ENCODE data around the gene PRKAG3. TPM values are rescaled to one million over a fixed set of nuclear protein-coding genes. Genes with fewer than 3 reads are reported as not detected.

Gene PRKAG3
- total RNA-seq, 1 experiment from 2014 or later, result not detected

DNA sequence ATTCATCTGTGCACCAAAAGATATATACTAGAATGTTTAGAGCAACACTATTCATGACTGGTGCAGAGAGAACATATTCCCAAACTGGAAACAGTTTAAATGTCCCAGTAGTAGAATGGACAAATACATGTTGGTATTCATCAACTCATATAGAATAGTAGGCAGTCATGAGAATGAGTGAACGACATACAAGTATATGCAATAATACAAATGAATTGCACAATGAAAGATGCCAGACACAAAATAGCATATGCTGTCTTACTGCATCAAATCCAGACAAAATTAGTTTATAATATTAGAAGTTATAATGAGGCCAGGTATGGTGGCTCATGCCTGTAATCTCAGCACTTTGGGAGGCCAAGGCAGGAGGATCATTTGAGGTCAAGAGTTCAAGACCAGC, 8.3 kb upstream of the PRKAG3 start:
- DNase-seq (ENCODE audit: low spot score), result no peak

GRCh38 chr2:218839430-218839829, 7.8 kb upstream of the PRKAG3 start:
- DNase-seq (ENCODE audit: low spot score), result no peak

GRCh38 chr2:218837495-218837894, 5.9 kb upstream of the PRKAG3 start:
- DNase-seq (ENCODE audit: low spot score), result no peak

GRCh38 chr2:218834685-218835084, 3.1 kb upstream of the PRKAG3 start:
- no peak for DNase-seq (ENCODE audit: low spot score)

DNA sequence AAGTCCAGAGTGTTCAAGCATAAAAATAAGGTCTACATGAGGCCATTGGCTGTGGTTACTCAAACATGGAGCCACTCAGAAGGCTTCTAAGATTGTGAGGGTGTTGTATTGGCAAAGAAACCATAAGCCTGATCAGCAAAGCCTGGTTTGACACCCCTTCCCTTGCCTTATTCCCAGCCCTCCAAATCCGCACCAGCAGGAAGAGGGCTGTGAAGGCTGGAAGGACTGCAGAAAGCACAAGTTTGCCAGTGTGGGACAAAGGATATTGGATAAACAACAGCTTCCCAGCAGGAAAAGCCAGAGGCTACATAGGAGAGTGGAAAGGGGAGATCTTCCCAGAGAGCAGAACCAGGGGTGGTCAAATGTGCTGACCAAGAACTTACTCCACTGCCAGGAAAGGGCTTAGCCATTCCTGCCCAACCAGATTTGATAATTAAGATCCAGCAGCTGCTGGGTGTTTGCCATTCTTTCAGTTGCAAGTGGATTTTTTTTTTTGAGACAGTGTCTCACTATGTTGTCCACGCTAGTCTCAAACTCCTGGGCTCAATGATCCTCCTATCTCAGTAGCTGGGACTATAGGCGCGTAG, 1.5 kb upstream of the PRKAG3 start:
- DNase-seq (ENCODE audit: low spot score), result no peak

DNA sequence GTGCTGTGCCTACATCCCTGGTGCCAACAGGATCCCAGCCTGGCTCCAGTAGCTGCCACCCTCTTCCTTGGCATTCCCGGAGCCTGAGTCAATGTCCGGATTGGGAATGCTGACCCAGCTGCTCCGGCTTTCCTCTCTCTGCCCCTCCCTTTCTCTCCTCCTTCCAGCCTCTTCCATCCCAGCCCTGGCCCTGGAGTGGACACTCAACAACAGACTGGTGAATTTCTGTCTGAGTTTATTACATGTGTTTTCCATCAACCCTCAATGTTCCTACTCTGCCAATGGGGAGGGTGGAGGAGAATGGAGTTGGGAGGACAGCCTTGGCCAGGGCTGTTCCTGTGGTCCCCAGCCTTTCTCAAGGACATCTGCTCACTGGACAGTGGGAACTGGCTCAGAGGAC, 917 bp upstream of the PRKAG3 start:
- DNase-seq (ENCODE audit: low spot score), result no peak

DNA sequence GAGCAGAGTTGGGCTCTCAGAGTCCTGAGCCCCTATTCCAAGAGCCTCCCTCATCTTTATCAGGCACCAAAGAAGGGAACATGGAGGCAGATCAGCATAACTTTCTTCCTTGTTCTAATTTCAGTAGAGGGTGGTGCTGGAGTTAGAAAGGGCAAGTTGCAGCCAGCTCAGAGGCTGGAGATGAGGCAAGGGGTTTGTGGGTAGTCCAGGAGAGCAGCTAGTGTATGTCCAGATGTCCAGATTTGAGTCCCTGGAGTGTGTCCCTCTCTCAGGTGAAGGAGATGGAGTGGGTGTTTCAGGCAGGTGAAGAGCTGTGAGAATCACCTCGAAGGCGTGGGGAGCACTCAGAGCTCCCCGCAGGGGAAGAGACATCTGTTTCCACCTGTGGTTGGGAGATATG, 478 bp upstream of the PRKAG3 start:
- no peak for DNase-seq (ENCODE audit: low spot score)

DNA sequence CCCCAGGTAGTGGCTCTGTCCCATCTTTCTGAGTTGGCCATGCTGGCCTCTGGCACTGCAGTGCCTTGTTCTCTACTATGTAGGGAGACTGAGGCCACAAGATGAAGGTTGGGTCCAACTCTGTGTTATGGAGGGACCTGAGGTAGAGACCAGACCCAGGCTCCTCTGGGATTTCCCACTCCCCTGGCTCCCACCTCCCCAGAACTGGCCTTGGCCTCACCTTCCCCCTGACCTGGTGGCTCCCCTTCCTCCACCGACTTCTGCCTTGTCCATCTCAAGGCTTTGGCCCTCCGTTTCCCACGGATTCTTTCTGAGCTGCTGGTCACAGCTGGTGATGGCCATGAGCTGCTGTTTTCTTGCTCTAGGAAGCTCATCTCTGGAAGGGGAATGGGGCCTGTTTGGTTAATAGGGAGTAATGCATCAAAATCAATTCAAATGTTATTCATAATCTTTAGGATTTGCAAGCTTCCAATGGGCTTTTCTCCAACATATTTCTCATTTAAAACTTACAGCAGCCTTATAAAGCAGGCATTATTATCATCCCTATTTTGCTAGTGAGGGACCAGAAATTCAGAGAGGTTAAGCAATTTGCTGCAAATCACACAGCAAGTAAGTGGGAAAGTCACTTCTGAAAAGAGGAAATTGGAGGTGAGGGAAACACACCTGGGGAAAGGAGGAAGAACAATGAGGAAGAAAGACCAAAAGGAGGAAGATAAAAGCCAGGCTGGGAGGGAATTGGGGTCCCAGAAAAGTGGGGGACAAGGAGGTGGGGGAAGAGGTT, 887 bp downstream of the PRKAG3 start:
- no peak for DNase-seq (ENCODE audit: low spot score)

GRCh38 chr2:218829868-218830451, 1.6 kb downstream of the PRKAG3 start:
- no peak for DNase-seq (ENCODE audit: low spot score)

DNA sequence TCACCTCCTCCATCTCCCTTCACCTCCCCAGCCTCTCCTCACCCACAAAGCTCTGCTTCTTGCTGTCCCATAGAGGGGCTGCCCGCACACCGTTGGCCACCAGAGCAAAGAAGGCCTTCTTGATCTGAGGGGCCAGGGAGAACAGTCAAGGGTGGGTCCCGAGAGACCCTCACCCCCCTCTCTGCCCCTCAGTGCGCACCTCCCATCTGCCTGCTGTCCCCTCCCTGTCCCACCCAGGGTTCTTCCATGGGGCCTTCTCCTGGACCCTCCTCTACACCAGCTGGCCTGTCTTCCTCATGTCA, 3.2 kb downstream of the PRKAG3 start:
- DNase-seq (ENCODE audit: low spot score), result no peak

DNA sequence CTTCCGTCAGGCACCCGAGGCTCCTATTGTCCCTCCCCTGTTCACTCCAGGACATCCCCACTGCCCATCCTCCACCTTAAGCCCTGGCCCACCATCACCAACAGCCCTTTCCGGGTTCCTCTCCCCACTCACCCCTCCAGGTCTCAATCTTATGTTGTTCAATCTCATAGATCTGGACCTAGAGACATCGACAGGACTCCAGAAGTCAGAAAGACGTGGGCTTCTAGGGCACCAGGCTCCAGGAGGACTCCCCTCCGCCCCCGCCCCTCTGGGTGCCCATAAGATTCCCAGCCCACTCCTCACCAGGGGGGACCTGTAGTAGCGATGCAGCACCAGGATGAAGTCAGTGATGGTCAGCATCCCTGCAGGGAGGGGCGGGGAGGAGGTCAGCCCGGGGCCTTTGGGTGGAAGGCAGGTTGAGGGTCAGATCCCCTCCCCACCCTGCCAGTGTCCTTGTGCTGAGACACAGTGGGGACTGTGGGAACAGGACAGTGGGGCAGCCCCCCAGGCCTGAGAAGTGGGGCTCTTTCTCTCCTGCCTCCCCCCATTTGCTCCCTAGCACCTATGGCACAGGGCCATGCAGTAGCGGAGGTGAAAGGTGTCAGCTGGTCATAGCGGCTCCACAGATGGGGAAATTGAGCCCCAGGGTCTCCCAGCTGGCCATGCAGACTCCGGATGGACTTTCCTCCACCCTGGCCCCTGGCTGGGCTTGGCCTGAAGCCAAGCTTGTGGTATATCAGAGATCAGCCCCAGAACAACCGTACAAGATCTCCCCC, 3.7 kb downstream of the PRKAG3 start:
- no peak for DNase-seq (ENCODE audit: low spot score)

DNA sequence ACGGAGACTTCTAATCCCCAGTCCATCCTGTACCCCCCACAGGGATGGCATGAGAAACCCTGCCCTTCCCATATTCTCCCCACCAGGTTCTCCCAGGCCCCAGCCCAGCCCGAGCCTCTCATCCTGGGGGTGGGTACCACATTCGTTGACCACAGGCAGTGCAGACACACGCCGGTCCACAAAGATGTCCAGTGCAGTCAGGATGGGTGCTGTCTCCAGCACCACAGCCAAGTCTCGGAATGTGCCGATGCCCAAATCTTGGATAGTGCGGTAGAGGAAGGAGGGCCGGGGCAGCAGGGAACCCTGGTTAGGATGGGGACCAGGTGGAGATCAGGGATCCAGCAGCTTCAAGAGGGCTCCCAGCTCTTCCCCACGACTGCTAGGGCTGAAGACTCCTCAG, 4.8 kb downstream of the PRKAG3 start:
- no peak for DNase-seq (ENCODE audit: low spot score)

DNA sequence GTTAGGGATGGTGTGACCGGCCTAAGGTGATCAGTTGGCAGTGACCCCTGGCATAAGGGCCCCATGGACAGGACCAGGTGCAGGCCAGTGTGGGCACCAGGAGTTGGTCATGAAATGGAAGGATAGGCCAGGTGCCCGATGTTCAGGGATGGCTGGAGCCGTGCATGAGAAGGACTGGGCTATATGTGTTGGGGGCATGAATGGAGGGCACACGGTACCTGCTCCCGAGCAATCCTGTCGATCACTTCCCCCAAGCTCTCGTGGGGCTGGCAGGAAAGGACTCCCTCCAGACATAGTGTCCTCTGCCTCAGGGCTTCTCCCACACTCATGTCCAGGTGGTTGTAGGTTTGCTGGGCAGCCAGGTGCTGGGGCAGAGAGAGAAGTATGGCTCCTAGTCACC, 7.6 kb downstream of the PRKAG3 start:
- no peak for DNase-seq (ENCODE audit: low spot score)

DNA sequence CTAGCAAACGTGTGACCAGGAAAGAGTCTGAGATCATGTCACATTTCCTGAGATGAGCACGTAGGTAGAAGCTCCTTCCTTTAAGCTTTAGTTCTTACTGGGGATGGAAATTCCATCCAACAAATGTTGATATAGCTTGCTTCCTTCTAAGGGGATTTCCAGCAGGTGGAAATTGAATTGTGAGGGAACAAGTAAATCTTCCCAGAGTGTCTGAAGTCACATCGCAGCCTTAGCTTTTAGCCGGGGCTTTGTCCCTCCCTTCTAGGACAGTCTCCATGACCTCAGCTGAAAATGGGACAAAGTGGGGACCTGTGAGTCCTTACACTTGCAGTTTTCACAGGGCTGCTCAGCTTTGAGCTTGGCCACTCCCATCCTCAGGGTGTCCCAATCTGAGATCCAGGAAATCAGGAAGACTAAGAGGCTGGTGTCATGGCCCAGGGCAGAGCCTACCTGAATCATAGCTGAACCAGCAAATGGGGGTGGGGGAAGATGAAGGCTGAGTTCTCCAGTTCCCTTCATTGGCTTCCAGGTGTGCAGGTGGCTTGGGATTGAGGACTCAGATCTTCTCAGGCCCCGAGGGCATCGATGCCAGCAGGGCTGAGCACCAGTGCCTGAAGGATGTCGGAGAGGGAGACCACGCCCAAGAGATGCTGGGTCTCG, 8.3 kb downstream of the PRKAG3 start:
- DNase-seq (ENCODE audit: low spot score), result no peak

DNA sequence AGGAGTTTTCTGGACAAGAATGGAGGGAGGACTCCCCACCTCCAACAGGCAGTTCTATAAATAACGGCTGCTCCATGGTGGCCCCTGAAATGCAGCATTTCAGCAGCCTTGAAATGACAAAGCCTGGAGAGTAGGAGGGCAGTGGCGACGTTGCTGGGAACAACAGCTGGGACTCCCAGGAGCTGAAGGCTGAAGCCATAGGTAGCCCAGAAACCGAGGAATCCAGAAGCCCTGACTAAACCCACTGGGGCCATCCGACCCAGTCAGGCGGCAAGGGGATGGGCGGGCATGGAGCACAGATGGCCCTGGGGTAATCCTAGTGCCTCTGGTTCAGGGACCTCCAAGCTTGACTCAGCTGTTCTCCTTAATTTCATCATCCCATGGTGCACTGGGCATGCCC, 9.0 kb downstream of the PRKAG3 start:
- no peak for DNase-seq (ENCODE audit: low spot score)

DNA sequence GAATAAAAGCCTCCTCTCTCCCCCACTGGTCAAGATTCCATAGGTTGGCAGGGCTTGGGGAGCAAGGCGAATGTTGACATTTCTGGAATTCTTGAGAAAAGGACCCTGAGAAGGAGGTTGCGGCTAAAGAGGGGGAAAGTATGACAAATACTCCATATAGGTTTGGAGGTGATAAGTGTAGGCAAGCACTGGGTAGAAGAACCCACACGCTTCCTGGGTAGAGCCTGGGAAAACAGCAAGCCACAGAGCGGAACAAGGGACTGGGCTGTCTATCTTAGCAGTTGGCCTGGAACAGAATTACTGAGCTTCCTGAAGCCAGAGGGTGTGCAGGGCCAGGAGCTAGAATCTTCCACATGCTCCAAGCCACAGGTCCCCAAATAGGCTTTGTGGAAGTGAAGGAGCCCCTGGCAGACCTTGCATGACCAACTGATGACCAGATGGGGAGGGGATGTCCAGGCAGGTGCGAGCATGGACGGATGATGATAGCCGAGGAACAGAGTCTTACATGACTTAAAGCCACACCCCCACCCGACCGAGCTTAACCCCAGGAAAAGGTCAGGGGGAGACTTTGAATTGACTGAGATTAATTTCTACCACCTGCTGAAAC, 9.9 kb downstream of the PRKAG3 start:
- DNase-seq (ENCODE audit: low spot score), result no peak

- DNase-seq (ENCODE audit: low spot score), result no peak
These were observed 10.7 kb downstream of the PRKAG3 start for GRCh38 chr2:218820746-218821369.

- no peak for DNase-seq (ENCODE audit: low spot score)
These were observed 12.5 kb downstream of the PRKAG3 start for GRCh38 chr2:218819093-218819492.

GRCh38 chr2:218816561-218817011, 15.0 kb downstream of the PRKAG3 start:
- no peak for DNase-seq (ENCODE audit: low spot score)

DNA sequence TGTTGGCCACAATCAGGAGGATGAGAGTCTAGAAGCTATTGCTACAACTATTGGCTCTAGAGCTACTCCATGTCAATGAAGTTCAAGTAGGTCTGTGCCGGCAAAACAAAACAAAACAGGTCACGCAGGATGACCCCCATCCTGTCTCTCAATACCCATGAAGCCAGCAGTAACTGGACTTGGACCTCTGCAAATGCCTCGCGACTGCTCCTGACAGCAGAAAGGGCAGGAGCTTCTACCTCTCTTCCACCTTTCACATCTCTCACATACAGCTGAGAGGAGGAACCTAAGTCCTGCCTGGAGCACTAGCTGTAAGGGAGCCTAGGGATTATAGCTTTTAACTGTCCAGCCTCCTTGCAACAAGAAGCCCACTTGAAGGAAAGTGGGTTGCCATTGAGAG, 16.0 kb downstream of the PRKAG3 start:
- DNase-seq (ENCODE audit: low spot score), result no peak

DNA sequence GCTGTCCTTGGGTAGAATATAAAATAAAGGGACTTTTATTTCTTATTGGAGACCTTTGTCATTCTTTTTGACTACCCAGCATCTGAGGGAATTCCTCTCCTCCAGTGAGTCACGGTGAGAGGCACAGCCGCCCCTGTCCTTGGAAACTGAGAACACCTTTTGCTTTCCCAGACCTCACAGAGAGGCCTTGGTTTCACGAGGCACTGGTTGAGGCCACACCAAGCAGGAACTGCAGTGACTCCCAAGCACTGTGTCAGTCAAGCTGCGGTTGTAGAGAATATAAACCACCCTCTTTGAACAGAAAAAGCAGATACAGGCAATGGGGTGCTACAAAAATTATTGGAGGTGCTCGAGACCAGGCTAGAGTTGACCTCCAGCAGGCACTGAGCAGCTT, 16.4 kb downstream of the PRKAG3 start:
- no peak for DNase-seq (ENCODE audit: low spot score)

All from HT-29 (cell line).